OCI-M1 (cell line): Measurements from ENCODE around the gene NDST1.
"Not testable (repeated sequence)": the region's sequence is repeated elsewhere in the genome, so short reads cannot be mapped to it uniquely, and the experiment has no call there.

Experiments
- DNase-seq: peaks from one replicate; lab custom pipeline; 2025; lab: John Stamatoyannopoulos, UW

The NDST1 gene

DNA sequence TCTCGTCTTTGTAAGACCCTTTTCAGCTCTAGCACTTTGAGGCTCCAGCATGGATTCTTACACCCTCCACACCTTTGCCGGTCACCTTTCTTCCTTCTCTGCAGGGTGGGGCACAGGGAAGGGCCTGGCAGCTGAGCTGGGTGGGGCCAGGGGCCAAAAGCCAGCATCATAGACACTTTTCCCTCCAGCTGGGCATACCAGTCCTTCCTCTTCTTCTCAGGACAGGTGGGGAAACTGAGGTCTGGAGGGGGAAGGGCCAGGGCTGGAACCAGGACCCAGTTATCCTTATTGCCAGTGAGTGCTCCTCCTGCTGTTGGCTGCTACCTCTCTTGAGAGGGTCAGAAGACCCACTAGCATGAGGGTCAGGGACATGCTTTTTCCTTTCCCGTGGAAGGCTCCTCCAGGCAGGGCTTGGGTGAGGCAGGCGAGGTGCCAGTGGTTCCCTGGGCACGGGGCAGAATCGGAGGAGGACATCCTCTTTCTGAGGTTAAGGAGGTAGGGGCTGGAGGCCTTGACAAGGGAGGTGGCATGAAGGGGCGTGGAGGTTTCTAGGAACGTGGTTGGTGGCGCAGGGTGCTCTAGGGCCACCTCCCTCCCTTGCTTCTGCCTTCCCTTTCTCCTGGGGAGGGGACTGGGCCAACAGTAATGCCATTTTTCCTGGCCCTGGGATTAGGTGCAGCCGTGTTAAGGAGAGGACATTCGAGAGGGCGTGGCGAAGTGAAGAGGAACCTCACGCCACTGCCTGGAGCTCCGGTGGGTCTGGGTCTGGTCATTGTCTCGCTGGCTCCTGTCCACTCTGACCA is at the start of gene NDST1:
Gene NDST1, plus strand, starts transcription at position 658 of the 803 bp plus-strand sequence. CDS start 13,124 bp downstream, outside the sequence.
- DNase-seq: no peak

DNA sequence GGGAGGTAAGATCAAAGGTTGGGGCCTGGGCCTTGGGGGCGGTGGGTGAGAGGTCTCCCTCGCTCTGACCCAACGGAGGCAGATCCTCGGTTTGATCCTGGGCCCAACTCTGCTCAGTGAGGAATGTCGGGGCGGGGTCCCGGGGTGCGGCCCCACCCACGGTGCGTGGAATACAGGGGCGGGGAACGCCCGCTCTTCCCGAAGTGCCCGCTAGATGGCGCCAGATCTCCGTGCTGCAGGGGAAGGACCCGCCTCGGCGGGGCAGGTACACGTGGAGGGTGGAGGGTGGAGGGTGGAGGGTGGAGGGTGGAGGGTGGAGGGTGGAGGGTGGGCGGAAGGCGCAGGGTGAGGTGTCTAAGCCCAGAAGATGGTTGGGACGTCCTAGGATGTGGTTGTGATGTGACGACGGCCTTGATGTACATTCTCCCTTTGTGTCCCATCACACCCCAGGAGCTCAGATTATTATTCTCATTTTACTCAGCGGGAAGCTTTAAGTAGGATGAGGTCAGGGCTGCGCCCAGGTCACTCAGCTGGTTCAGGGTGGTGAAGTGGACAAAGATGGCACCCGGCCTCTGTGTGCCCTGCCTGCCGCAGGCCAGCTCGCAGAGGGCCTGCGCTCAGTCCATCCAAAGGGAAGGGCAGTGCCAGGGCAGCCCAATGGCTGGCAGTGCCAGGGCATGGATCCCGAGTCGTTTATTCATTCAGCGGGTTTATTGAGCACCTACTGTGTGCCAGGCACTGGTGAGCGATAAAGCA is 49.0 kb upstream of the NDST1 start:
- DNase-seq: peak; percentile 85

DNA sequence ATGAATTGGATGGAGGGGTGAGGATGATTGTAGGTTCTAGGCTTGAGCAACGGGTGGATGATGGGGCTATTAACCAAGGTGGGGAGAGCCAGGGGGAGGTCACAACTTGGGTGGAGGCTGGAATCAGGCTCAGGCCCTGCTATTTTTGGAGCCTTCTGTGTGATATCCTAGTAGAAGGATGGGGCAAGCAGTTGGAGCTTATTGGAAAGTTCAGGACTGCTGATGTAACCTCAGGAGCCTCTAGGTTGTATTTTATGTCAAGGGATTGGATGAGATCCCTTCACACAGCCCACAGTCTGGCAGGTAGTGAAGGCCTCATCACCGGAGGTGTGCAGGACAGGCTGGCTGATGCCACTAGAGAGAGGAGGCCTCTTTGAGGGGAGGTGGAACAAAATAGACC is 47.1 kb upstream of the NDST1 start:
- no peak for DNase-seq

DNA sequence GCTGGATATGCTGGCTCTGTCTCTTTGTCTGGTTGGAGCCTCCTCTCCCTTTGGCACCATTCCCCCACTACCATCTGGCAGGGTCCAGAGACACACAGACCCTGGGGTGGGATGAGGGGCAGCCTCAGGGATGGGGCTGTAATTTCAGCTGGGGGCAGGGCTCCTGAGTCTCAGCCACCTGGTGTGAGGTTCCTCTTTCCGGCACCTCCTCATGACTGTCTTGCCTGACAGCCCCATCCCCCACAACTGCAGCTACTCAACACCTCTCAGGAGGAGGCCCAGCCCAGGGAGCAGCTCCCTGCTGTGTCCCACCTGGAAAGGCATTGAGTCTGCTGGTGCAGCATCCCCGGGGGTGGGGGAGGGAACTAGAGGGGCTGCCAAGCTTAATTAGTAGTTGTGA is 46.7 kb upstream of the NDST1 start:
- peak; percentile 60 for DNase-seq

DNA sequence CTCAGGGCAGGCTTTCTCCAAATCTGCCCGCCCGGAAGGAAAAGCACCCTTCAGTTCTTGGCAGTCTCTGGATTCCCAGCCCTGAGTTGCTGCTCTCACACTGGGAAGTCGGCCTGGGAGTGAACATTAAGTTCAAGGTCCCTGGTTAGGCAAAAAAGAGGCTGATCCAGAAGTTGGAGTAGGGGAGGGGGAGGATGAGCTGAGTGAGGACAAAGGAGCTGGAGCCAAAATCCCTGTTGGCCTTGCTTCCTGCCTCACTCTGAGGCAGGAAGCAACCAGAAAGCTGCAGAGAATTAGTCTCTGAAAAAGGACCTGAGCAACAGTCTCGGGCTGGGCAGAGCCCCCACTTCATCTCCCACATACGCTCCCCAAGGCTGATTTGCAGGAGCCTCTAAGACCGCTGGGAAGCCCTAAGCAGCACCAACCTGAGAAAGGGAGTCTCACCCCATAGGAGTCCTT is 43.3 kb upstream of the NDST1 start:
- no peak for DNase-seq

DNA sequence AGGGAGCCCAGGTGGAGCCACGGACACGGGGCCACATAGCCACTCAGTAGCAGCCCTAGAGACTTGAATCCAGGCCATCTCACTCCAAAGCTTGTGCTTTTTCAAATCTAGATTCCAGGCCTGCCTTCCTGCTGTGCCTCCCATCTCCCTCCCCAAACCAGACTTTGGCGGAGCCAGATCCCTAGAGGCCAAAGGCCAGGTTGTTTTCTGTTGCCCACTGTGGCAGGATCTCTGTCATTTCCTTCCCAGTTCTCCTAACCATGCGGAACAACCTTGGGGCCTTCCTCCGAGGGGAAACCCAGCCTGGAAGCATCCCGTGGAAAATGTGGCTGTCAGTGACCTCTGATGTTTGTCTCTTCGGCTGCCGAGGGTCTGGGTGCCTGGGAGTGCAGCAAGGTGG is 42.0 kb upstream of the NDST1 start:
- DNase-seq: no peak

DNA sequence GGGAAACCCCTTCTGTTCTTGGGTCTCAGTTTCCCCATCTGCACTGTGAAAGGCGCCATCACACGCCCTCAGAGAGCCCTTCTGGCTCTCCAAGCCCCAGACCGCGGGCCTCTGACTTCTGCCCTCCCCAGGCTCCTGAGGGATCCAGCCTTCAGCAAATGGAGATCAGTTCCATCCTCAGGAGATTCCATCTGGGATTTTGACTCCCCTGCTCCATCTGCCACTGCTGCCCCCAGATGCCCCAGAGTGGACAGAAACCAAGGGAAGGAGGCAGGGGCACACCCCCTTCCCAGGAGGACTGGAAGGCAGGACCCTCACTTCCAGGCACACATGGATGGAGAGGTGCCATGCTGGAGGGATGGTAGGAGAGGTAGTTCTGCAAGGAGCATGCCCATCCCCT is 39.7 kb upstream of the NDST1 start:
- no peak for DNase-seq

DNA sequence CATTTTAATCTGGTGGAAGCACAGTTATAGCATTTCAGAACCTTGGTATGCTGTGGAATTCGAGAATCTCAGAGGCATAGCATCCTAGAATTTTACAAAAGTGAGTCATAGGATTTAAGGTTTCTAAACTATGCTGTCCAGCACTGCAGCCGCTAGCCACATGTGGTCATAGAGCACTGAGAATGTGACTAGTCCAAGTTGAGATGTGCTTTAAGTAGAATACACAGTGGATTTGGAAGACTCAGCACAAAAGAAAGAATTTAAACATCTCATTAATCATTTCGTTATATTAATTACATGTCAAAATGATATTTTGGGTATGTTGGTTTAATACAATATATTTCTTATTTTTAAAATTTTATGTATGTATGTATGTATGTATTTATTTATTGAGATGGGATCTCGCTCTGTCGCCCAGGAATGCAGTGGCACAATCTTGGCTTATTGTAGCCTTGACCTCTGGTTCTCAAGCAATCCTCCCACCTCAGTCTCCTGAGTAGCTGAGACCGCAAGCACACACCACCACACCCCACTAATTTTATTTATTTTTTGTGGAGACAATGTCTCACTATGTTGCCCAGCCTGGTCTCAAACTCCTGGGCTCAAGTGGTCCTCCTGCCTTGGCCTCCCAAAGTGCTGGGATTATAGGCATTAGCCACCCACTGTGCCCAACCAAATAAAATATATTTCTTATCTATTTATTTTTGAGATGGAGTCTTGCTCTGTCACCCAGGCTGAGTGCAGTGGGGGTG is 38.0 kb upstream of the NDST1 start:
- DNase-seq: no peak

DNA sequence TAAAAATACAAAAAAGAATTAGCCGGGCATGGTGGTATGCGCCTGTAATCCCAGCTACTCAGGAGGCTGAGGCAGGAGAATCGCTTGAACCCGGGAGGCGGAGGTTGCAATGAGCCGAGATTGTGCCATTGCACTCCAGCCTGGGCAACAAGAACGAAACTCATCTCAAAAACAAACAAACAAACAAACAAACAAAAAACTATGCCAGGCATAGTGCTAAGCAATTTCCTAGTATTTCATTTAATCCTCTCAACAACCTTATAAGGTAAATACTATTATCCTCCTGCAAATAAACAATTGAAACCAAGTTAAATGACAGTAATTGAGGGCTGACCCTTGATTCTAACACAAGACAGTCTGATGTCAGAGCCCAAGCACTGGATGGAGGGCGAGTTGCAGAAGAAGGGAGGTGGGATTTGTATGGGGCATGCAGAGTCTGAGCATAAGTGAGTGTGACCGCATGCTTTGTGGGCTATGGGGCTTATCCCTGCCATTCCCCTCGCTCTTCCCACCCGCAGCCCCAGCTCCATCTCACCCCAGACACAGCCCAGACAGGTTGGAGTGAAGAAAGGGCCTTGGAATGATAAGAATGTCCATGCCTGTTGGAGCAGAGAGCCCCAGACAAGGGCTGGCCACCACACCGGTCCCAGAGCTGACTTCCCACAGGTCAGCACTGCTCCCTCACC is 34.1 kb upstream of the NDST1 start:
- no peak for DNase-seq

DNA sequence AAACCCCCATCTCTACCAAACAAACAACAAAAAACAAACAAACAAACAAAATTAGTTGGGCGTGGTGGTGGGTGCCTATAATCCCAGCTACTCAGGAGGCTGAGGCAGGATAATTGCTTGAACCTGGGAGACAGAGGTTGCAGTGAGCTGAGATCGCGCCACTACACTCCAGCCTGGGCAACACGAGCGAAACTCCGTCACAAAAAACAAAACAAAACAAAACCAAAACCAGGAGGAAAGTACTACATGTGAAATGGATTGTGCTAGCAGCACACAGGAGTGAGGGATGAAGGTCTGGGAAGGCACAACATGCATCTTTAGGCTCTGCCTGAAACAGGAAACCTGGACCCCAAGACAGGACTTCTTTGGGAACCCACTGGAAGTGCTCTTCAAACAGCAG is 31.4 kb upstream of the NDST1 start:
- not testable (repeated sequence) for DNase-seq

DNA sequence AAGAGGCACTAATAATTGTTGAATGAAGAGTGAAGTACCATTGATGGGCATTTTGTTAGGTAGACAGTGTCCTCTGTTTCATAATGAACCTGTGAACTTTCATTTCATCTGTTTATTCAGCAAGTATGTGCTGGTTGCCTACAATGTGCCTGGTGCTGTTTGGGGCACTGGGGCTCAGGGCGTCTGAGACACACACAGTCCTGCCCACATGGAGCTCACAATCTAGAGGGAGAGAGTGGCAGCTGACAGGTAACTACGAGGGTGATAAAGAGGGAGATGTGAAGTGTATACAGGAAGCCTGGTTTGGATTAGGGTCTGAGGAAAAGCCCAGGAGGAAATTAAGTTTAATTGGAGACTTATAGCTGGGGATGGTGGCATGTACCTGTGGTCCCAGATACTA is 28.5 kb upstream of the NDST1 start:
- DNase-seq: no peak

DNA sequence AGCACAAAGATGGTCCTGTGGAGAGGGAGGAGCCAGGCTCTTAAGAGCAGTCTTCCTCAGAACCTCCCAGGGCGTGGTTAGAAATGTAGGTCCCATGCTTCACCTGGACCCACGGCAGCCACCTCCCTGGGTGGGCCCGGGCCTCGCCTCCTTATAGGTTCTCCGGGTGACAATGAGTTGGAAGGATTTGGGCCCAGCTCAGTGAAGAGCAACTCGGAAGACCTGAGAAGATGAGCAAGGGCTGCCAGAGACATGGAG is 26.3 kb upstream of the NDST1 start:
- DNase-seq: no peak

DNA sequence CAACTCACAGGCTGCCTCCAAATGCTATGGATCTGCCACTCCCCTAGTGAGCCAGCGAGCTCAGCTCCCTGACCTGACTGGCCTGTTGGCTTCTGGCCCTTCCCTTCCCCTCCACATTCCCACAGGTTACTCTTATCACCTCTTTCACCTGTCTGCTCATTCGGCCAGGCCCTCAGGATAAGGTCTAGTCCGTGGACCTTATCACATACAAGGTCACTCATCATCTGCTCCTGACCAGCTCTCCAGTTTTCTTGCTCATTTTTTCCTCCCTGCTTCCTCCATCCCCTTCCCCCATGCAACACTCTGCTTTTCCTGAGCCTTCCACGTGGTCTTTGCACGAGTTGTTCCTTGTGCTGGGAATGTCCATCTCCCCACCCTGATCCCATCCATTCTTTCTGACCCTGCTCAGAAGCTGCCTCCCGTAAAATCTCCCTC is 25.9 kb upstream of the NDST1 start:
- DNase-seq: peak; percentile 36

DNA sequence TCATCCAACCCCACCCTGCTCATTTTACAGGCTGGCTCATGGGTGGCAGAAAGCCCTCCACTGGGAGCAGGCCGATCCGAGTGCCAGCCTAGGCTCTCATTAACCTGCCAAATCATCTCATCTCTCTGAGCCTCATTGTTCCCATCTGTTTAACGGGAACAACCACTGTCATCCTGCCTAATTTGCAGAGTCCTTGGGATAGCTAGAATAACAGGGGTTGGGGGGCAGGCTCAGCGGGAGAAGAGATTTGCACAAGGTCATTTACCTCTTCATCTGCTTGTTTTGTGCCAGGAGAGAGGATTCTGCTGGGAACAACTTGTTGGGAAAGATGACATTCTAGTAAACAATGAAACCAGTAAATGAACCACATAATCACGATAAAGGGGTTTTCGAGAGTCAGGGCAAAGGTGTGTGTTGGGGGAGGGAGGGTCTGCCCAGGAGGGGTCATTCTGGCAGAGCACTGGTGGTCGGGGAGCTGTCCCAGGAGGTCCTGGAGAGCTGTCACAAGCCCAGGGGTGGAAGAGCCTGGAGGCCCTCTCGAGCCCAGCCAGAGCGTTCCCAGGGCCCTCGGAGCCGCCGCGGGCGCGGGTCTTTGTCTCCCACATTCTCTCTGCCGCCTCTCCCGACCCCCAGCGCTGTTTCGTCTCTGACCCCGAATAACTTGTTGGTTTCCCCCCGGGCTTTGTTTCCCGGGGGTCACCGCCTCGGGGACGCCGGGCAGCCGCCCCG is 22.8 kb upstream of the NDST1 start:
- DNase-seq: no peak

DNA sequence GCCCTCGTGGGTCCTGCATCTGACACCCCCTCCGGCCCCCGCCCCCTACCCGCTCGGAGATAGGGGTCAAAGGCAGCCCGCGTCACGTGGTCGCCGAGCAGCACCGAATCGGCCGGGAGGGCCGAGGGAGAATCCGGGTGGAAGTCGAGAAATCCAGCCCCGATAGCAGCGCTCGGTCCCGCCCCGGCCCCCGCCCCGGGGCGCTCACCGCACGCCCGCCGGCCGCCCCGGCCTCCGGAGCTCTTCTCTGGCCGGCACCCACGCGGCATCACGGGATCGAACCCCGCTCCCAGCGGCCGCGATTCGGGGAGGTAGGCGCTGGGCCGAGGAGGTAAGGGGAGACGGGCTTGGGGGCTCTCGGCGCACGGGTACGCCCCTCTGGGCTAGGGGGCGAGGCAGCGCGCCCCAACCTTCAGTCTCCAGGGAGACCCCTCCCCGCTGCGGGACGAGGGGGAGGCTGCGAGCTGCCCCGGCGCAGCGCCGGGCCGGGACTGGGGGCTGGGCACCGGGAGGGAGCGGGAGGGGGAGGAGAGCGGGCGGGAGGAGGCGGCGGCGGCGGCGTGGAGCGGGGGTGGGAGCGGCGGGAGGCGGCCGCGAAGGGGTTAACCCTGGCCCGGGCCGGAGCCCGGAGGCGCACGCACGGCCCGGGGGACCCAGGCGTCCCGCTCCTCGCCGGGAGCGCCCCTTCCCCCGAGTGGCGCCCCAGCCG is 22.1 kb upstream of the NDST1 start:
- DNase-seq: peak; percentile 59

DNA sequence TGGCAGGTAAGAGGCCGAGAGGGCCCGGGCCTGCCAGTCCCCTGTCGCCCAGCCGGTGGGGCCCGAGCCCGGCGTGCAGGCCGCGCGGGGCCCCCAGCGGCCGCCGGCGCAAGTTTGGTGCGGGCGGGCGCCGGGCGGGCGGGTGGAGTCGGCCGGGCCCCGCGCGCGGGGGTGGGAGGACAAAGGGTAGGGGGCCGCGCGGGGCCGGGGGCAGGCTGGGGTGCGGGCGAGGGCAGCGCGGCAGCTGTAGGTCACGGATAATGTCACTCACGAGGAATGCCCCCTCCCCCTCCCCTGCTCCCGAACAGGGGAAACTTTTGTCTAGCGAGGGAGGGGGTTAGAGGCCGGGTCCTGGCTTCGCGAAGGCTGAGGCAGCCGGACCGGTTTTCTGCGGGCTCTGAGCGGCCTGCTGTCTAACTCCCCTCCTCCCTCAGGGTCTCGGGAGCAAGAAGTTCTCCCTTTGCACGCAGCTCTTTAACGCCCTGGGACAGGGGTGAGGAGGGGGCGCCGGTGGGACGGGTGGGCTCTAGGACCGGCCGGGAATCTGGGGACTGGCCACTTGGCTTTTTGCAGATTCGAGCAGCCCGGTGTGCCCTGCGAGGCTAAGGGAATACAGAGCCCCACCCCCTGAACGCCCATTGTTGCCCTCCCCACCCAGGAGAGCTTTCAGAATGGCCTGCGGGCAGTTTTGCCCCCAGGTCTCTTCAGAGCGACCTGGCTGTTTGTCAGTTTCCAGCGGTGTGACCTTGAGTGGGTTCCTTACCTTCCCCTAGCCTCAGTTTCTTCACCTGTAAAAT is 21.3 kb upstream of the NDST1 start:
- DNase-seq: peak; percentile 90

DNA sequence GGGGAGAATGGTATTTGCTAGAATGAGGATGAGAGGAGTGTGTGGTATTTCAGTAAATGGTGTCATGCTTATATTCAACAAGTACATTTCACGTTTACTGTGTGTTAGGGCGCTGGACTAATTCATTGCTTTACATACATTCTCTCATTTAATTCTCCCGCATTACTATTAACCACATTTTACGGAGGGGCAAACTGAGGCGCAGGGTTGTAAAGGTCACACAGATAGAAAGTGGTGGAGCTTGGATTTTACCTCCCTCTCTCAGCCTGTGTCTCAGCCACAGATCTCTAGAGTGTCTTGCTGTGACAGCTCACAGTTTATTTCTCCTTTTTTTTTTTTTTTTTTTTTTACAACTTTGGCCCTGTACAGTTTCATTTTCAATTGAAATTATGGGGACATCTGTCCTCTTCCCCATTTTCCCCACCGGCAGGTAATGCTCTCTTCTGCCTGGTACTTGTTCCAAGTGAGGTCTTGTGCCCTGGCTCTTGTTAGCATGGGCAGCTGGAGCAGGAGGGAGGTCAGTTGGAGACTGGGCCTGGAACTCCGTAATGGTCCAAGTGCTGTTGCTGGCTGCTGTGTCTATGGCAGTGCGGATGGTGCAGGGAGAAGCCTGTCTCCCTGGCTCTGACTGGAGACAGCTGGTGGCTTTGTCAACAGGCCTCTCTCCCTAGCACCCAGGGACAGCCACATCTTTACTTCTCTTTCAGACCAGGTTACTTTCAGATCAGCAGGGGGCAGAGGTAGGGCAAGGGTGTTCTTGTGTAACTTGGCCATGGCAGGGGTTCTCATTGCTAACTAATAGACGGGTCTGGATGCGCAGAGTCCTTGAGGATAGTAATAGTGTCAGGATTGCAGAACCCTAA is 20.5 kb upstream of the NDST1 start:
- DNase-seq: peak; percentile 76

DNA sequence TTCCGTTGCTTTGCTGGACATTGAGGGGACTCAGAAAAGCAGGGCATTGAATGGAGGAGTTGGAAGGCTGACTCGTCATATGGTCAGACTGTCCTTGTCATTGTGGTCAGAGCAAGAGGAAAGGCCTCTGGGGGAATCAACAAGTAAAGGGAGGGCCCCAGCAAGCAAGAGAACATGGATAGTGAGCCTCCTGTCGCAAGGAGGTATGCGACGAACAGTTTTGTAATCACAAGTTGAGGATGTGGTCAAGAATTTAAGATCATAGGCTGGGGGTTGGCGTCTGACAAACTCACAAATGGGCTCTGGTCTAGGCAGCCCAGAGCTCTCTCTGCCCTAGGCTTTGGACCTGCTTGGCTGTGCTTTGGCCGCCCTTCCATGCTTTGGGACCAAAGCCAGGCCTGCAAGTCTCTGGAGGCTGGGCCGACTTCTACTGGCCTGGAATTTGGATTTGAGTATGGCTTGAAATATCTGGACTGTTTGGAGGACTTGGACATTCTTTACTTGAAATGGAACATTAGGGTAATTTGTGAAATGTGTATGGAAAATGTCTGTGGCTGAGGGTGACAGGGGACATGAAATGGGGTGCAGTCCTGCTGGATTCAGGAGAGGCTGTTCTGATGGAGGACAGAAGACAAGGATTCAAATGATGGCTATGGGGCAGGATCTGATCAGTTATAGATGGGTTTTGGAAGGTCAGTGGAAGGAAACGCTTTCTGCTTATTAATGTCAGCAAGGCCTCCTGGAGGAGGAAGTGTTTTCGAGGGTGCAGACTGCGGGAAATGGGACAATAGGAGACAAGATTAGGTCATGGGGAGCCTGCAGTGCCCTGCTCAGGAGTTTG is 19.2 kb upstream of the NDST1 start:
- DNase-seq: peak; percentile 90
